ENCODE measurements around the gene PRR20E.

PRR20E gene

GRCh38 chr13:57191667-57192066 is 24.7 kb downstream of the PRR20E start:
- TF ChIP-seq CTCF (IDR thresholded peaks at IDR 0.05; ENCODE audit: insufficient read depth, low read depth, low read length, missing control alignments), result no peak
- no peak for DNase-seq (ENCODE audit: low read depth)
- no peak overlapping the region for H3K4me3 ChIP-seq (ENCODE audit: low read depth, low read length)

- TF ChIP-seq CTCF (IDR thresholded peaks at IDR 0.05; ENCODE audit: insufficient read depth, low read depth, low read length, missing control alignments), result no peak
- DNase-seq (ENCODE audit: low read depth), result no peak
- H3K4me3 ChIP-seq (ENCODE audit: low read depth, low read length), result no peak overlapping the region
Measured at GRCh38 chr13:57212989-57213388, 46.0 kb downstream of the PRR20E start.

Data from GM12865 (cell line).